GM19372 (cell line): Measurements from ENCODE around the gene CCDC8.
"Not testable (repeated sequence)": the region's sequence is repeated elsewhere in the genome, so short reads cannot be mapped to it uniquely, and the experiment has no call there.

Source experiments
- ATAC-seq: cut with Tn5 transposase; IDR thresholded peaks from one replicate; pipeline ENCODE4 v1.9.1; 2021; ENCODE audit warnings: mild to moderate bottlenecking, low read depth, moderate library complexity; ENCODE audit not compliant: unreplicated experiment

Gene CCDC8

DNA sequence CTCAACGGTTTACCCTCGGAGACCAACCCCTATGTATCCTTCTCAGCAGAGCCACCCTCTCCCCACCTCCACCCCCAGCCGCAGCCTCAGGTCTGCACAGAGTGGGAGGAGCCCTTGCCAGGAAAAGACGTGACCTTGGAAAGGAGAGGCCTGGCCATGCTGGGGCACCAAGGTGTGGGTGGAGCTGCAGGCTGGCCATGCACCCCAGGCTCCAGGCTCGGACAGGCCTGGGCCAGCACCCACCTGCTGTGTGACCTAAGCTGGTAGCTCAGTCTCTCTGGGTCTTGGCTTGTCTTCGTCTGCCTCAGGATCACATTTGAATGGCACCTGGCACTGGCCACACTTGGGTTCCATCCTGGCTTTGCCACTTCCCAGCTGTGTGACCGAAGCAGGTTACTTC is 29.5 kb downstream of the CCDC8 start:
- ATAC-seq, result no peak

DNA sequence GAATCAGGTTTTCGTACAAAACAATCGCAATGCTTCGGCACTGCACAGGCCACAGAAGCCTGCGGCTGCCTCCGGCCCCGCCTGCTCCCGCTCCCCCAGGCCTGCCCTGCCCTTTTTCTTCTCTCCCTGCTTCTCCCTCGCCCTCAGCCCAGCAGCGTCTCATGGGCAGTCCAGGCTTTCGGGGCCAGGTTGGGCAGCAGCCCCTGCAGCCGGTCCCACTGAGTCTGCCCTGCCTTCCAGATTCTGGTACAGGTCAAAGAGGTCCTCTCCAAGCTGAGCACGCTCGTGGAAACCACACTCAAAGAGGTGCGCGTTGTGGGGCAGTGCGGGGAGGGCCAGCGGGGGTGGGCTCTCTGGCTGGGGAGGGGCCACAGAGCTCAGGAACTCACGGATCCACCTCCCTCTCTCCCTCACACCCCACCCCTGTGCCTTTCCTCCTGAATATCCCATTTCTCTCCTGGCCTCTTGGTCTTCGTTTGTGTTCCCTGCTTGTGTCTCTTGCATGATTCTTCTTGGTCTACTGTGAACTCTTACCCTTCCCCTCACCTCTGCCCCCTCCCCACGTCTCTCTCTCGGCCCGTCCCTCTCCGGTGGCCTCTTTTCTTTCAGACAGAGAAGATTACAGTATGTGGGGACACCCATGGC is 30.1 kb downstream of the CCDC8 start:
- no peak for ATAC-seq

DNA sequence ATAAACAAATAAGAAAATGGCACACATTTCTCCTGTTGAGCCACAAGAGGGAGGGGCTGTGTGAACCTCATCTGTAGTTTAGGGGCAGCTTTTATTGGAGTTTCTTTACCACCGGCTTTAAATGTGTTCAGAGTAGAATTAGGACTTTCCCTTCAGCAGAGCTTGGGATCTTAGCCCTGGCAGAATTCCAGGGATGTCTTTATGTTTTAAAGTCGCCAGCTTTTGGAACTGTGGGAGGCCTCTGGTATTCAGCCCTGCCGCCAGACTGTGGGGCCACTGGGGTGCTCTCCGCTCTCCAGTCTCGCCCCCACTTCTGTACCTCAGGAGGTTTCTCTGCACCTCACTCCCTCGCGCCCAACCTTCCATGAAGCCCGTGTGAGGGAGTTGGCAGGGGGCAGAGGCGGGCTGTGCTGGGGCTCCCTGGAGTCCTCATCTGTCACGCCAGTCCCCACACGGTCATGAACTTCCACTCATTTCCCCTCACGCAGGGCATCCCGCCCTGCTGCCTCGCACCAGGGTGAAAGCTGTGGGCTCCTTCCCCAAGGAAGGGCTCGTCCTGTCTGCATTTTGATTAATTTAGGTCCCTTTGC is 31.5 kb downstream of the CCDC8 start:
- no peak for ATAC-seq

DNA sequence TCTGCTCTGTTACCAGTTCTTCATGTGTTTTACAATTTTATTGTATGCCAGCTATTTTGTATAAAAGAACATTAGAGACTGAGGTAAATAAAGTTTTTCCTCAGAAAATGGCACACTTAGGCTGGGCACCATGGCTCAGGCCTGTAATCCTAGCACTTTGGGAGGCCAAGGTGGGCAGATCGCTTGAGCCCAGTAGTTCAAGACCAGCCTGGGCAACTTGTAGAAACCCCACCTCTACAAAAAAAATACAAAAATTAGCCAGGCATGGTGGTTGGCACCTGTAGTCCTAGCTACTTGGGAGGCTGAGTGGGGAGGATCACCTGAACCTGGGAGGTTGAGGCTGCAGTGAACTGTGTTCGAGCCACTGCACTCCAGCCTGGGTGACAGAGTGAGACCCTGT is 32.0 kb downstream of the CCDC8 start:
- ATAC-seq, result no peak

DNA sequence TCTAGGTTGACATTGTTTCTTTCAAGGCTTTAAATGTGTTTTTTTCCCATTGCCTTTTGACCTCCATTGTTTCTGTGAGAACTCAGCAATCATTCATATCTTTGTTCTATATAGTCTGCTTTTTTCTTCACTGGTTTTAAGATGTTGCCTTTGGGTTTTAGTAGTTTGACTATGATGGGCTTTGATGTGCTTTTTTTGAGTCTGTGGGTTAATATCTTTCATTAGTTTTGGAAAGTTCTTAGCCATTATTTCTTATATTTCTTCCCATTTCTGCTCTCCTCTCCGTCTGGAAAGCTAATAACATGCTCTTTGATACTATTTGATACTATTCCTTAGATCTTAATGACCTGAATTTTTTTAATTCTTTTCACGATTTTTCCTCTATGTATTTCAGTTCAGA is 32.7 kb downstream of the CCDC8 start:
- ATAC-seq, result no peak

DNA sequence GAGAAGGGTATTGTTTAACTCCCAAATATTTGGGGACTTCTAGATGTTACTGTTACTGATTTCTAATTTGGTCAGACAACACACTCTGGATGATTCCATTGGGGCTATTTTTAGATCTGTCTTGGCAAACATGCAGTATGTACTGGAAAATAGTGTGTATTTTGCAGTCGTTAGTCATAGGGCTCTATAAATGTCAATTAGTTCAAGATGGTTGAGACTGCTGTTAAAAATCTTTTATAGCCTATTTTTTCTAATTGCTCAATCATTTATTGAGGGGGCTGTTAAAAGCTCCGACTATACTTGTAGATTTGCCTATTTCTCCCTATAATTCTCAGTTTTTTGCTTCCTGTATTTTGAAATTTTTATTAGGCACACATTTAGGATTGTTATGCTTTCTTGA is 35.1 kb downstream of the CCDC8 start:
- no peak for ATAC-seq

DNA sequence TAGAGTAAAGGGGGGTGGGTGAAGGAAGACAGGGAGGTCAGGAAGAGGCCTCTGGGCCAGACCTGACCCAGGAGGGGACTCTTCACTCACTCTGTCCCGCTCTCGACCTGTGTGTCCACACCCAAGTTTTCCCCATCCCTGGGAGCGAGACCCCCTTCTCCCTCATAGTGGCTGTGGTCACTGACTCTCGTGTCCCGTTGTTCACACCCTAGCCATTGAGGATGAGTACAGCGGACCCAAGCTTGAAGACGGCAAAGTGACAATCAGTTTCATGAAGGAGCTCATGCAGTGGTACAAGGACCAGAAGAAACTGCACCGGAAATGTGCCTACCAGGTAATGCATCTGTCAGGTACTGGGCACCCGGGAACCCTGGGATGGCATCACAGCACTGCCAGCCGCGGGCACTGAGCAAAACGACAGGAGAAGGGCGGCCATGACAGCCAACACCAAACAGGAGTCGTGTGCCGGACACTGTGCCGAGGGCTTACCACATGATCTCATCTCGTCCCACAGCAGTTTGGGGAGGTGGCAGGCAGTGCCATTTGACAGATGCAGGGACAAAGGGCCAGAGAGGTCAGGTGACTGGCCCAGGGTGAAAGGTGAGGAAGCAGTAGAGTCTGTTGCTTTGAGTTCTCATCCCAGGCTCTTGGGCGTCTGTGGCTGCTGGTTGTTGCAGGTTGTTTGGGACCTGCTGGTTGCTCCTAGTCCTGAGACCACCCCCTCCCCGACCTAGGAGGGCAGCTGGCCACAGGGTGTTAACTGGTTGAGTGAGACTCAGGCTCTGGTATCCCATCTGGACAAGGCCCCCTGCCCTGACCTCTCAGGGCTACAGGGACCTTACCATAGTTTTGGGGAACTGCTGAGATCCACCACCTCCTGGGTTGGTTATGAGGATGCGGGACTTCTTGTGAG is 36.9 kb downstream of the CCDC8 start:
- no peak for ATAC-seq

DNA sequence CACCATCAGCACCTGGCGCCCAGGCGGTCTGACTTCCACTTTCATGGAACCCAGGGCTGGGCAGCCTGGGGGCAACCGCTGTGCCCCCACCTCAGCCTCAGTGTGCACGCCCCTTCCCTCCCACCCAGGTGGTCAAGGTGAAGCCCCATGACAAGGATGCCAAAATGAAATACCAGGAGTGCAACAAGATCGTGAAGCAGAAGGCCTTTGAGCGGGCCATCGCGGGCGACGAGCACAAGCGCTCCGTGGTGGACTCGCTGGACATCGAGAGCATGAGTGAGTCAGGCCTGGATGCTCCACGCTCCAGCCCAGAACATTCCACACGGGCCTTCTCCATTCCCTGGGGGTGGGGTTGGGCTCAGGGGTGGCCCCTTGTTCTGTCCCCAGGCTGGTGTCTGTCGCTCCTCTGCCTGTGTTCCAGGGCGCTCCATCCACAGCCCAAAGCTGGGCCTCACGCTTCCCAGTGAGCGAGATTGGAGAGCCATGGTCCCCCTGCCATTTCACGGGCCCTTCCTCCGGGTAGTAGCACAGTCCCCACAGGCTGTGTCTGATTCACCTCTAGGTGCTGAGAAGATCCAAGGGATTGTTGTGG is 37.8 kb downstream of the CCDC8 start:
- not testable (repeated sequence) for ATAC-seq

DNA sequence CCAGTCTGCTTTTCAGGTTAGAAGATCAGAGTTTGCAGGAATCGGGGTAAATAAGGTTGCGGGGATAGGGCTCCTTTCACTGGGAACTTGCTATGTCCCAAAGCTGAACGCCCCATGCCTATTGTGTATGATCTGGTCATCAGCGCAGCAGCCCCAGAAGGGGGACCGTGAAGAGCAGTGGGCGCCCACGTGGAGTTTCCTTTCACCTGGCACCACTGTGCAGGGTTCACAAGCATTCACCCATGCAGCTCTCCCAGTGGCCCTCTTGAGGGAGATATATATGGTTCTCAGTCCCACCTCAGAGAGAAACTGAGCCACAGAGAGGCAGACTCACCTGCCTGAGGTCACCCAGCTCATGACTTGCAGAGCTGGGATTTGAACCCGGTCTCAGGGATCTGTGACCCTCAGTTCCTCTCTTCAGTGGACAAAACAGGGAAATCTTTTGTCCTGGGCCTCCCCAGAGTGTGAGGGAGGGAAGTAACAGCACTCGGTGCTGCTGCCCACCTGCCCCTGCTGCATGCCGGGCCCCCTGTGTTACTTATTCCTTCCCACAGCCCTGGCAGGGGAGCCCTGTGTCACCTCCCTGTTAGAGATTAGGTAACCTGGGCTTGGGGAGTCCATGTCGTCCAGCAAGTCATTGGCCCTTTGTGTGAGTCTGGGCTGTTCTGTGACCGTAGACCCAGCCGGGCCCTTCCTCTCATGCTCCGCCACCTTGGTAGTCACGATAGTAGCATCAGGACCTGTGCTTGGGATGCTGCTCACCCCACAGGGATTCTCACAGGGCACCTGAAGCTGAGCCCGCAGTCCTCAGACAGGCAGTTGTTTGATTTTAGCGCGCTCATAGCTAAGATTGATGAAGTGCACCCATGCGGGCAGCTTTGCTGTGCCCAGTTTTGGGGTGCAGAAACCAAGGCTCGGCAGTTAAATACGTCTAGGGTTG is 38.6 kb downstream of the CCDC8 start:
- no peak for ATAC-seq

GRCh38 chr19:46373491-46374359 is 39.6 kb downstream of the CCDC8 start:
- no peak for ATAC-seq

DNA sequence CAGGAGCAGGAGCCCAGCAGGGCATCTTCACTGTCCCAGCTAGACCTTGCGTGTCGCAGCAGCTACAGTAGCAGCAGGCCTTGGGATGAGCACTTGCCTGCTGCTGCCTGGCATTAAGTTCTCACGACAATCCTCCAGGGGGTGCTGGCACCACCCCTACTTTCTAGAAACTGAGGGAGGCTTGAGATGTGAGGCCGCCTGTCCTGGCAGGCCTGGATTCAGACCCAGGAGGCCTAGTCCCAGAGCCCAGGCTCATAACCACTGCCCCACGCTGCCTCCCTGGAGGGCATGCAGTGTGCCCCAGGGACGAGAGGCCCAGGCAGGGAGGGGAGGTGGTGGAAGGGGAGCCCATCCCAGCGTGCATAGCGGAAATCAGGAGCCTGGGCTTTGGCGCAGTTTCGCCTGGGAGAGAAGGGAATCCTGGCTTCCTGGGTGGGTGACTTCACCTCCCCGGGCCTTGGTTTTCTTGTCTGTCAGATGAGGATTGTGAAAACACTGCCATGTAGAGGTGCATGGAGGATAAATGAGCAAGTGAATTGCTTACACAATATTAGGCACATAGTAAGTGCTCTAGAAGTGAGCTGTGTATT is 40.4 kb downstream of the CCDC8 start:
- ATAC-seq, result no peak

DNA sequence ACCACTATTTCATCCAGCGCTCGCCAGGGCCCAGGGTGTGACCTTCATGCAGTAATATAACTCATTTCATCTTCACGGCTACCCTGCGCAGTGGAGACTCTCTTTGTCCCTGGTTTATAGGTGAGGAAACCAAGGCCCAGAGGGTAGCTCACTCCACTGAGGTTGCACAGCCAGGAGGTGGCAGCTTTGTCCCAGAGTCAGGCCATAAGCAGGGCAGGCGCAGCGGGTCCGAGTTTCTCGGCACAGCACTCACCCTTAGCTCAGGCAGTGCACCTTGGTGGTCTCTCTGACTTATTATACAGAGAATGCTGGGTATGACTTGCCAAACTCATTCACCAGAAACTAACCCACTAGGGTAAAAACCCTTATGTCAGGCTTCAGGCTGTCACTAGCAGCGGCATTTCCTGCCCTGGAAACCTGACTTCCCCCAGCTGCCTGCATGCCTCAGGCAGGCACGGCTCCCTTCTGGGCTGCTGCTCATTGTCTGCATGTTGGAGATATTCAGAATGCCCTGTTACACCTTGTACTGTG is 41.9 kb downstream of the CCDC8 start:
- no peak for ATAC-seq

- ATAC-seq, result no peak
Measured at GRCh38 chr19:46369817-46370216, 43.5 kb downstream of the CCDC8 start.

DNA sequence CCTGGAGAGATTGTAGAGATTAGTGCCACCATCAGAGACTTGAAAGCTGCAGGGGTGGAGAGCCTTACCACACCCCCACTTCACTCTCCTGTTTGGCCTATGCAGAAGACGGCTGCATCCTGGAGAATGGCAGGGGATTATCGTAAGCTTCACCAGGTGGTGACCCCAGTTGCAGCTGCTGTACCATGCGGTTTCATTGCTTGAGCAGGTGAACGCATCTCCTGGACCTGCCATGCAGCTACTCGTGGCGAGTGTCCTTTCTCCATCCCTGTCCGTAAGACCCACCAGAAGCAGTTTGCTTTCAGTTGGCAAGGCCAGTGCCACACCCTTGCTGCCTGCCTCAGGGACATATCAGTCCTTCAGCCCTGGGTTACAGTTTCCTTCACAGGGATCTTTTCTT is 45.2 kb downstream of the CCDC8 start:
- no peak for ATAC-seq

DNA sequence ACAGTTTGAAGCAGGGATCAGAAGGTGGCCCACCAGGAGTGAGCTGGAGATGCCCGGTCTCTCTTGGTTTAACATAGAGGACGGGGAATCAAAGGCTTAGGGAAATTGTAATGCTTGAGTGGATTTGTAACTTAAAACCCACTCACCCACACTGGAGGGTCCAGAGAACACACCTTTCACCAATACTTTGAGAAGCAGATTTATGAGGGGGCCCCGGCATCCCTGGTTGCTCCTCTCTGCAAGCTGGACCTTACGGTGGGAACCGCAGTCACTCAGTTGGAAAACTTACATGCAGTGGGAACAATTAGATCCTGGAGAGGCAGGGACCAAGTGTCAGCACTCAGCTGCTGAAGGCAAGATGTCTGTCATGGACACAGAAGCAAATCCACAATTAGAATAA is 45.9 kb downstream of the CCDC8 start:
- ATAC-seq, result no peak

DNA sequence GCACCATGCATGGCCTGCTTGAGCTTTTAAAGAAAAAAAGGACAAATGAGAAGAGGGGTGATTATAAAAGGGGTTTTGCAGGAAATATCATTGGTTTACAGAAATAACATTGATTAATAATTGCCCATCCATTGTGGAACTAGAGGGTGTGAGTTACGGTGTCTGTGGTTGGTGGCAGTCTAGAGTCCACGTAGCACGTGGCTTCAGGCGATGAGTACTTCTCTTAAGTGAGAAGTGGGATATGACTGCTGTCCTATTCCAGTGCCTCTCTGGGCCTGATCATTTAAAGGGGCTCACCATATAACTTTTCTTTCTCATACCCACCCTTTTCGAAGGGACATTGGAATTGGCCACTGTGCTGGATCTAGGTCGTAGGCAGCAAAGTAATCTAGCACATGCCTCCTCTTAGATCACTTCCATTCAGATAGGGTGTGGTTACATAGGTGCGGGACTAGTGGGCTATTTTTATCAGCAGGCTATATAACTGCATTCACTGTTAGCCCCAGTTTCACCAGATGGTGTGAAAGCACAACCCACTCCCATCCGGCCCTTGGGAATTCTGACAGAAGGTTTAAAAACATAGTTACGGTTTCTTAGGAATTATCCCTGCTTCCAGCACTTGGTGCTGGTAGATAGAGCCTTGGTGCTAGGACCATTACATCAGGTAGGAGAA is 46.6 kb downstream of the CCDC8 start:
- no peak for ATAC-seq

DNA sequence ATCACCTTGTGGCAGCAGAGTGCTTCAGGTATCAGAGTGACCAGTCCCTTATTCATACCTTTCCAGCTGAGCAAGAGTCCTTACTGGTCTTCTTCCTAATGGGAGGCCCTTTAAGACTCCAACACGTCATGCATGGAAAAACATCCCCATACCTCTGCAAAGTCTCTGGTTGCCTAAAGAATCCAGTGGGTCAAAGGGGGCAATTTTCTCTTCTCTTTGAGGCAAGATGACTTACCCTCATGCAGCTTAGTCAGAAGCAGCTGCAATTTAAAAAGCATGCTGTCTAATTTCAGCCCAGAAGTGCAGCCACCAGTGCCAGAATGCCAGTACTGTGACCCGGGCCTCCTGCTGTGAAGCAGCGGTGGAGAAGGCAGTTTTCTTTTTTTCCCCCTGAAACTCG is 47.8 kb downstream of the CCDC8 start:
- ATAC-seq, result no peak

GRCh38 chr19:46364359-46364758 is 49.0 kb downstream of the CCDC8 start:
- no peak for ATAC-seq
